HFFc6 (cell line): ENCODE data around the gene SMPD3. TPM values are rescaled to one million over a fixed set of nuclear protein-coding genes. Genes with fewer than 3 reads are reported as not detected.

Source experiments
- DNase-seq: peaks from one replicate; pipeline ENCODE4 v3.0.0-alpha.2; 2018
- H3K27ac Mint-ChIP-seq: 2 replicates; pipeline ENCODE4 v1.8.0; 2020; ENCODE audit warnings: mild to moderate bottlenecking, mixed read lengths
- H3K27me3 Mint-ChIP-seq: 2 replicates; pipeline ENCODE4 v1.8.0; 2021; ENCODE audit warnings: mild to moderate bottlenecking, moderate library complexity, mixed read lengths; ENCODE audit not compliant: insufficient read depth
- H3K36me3 Mint-ChIP-seq: 2 replicates; pipeline ENCODE4 v1.8.0; 2021; ENCODE audit warnings: low read depth, mixed read lengths
- H3K4me1 Mint-ChIP-seq: 2 replicates; pipeline ENCODE4 v1.8.0; 2020; ENCODE audit warnings: low read depth, mixed read lengths
- H3K4me3 Mint-ChIP-seq: 2 replicates; pipeline ENCODE4 v1.8.0; 2020; ENCODE audit warnings: mild to moderate bottlenecking, moderate library complexity, mixed read lengths
- H3K9me3 Mint-ChIP-seq: 2 replicates; pipeline ENCODE4 v1.8.0; 2020; ENCODE audit warnings: mild to moderate bottlenecking, mixed read lengths
- total RNA-seq, 6 experiments: library from RNA; stranded (reverse); fragmentation: NEBNext Ultra II Directional; extraction: Animal tissue kit (Norgen Biotek cat#: 25700); gene quantifications; 2 replicates in 1 of 6; 3 replicates in 5 of 6; pipeline ENCODE4 v1.2.3, GENCODE V29; 2021
- TF ChIP-seq, protein P1 (sequence below): fragments of 200-600 bp; sonication (generic); IDR thresholded peaks from 2 replicates; pipeline ENCODE4 v1.5.0; 2021; ENCODE audit warnings: antibody characterized with exemption, mild to moderate bottlenecking

The SMPD3 gene
- total RNA-seq, 6 experiments from 2014 or later = 0.05 to 0.73 (median 0.30) TPM

DNA sequence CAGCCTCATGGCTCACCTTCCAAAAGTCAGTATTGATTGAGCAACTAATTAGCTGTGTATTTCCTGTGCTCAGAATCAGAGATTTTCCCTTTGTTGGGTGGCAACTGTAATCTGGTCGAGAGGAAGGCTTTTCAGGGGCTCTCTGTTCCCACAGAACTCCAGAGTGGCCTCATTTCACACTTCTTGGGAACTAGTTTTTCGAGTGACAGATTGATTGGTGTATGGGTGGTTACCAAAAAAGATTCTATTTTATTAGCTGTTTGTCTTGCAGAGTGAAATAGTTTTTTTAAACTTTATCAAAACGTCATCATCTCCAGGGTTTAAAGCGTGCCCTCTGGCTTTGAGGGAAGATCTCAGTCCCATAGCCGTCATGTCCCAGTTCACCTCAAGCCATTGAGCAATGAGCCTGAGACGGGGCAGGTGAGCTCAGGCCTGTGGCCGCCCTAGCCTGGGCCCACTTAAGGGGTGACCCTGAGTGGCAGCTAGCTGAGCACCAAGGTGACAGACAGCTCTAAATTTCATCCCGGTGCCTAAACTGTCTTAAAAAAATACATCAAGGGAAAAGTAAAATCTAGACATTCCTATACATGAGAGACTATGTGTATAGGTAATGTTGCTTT lies 53.0 kb downstream of the SMPD3 start:
- TF ChIP-seq, protein P1, sequence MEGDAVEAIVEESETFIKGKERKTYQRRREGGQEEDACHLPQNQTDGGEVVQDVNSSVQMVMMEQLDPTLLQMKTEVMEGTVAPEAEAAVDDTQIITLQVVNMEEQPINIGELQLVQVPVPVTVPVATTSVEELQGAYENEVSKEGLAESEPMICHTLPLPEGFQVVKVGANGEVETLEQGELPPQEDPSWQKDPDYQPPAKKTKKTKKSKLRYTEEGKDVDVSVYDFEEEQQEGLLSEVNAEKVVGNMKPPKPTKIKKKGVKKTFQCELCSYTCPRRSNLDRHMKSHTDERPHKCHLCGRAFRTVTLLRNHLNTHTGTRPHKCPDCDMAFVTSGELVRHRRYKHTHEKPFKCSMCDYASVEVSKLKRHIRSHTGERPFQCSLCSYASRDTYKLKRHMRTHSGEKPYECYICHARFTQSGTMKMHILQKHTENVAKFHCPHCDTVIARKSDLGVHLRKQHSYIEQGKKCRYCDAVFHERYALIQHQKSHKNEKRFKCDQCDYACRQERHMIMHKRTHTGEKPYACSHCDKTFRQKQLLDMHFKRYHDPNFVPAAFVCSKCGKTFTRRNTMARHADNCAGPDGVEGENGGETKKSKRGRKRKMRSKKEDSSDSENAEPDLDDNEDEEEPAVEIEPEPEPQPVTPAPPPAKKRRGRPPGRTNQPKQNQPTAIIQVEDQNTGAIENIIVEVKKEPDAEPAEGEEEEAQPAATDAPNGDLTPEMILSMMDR = no peak
- Mint-ChIP-seq H3K4me1 (peaks cover 11% of the 10 kb centered on the region; the same call in 1 of the 2 replicates), H3K9me3 (no peaks in the 10 kb centered on the region), H3K27ac (no peak overlapping the region), H3K27me3 (peaks cover 4% of the 10 kb centered on the region), H3K36me3 (no peaks in the 10 kb centered on the region), H3K4me3 (no peak overlapping the region)
- no peak for DNase-seq

DNA sequence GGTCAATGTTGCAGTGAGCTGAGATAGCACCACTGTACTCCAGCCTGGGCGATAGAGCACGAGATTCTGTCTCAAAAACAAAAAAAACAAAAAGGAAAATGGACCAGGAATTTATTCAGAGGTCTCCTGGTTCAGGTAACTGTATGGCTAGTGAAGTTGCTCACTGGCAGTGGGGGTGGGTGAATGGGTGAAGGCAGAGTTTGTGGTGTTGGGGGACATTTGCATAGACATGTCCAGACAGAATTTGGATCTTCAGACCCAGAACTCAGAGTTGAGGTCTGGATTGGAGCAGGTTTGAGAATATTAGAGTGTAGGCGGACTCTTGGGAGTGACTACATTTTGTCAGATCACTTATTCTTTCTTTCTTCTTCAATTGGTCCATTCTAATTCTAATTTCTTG lies 55.0 kb downstream of the SMPD3 start:
- Mint-ChIP-seq H3K27me3 (peaks cover 4% of the 10 kb centered on the region), H3K27ac (no peak overlapping the region), H3K36me3 (no peaks in the 10 kb centered on the region), H3K9me3 (no peaks in the 10 kb centered on the region), H3K4me1 (peaks cover 11% of the 10 kb centered on the region; the same call in 1 of the 2 replicates), H3K4me3 (no peak overlapping the region)
- DNase-seq = no peak
- TF ChIP-seq, protein P1 = no peak

DNA sequence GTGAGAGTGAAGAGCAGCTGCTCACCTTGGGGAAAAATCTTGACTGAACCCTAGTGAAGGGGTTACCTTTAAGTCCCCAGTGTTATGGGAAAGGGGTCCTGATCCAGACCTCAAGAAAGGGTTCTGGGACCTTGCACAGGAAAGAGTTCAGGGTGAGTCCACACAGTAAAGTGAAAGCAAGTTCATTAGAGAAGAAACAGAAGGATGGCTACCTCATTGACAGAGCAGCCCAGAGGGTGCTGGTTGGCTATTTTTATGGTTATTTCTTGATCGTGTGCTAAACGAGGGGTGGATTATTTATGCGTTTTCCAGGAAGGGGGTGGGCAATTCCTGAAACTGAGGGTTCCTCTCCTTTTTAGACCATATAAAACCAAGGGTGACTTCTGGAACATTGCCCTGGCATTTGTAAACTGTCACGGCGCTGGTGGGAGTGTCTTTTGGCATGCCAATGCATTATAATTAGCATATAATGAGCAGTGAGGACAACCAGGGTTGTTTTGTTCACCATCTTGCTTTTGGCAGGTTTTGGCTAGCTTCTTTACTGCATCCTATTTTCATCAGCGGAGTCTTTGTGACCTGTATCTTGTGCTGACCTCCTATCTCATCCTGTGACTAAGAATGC lies 58.4 kb downstream of the SMPD3 start:
- no peak overlapping the region for H3K4me3 Mint-ChIP-seq

DNA sequence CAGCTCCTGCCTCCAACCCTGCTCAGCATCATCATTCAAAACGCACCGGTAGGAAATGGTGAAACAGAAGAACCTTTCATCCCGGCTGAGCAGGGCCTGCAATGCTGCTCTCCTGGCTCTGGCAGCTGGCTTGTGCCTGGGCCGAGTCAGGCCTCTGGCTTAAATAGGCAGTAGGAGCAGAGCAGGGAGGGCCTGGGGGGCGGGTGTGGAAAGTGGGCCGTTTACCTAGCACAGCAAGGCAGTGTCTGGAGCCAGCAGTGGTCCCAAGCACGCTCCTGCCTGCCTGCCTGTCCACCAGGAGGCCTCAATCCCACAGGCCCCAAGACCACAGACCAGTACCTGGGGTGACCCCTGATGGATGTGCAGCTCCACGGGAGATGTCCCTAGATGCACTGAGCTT lies 59.3 kb downstream of the SMPD3 start:
- Mint-ChIP-seq H3K4me3 (no peak overlapping the region), H3K4me1 (no peaks in the 10 kb centered on the region; the same call in 1 of the 2 replicates), H3K27ac (no peak overlapping the region), H3K36me3 (no peaks in the 10 kb centered on the region), H3K27me3 (peaks cover 12% of the 10 kb centered on the region), H3K9me3 (no peaks in the 10 kb centered on the region)
- no peak for DNase-seq
- TF ChIP-seq, protein P1 = no peak

More for the DNA sequence above, 58.4 kb downstream of the SMPD3 start:
- Mint-ChIP-seq H3K4me1 (no peaks in the 10 kb centered on the region; the same call in 1 of the 2 replicates), H3K36me3 (no peaks in the 10 kb centered on the region), H3K27me3 (peaks cover 6% of the 10 kb centered on the region), H3K27ac (no peak overlapping the region), H3K9me3 (no peaks in the 10 kb centered on the region)
- DNase-seq = no peak
- TF ChIP-seq, protein P1 = no peak

DNA sequence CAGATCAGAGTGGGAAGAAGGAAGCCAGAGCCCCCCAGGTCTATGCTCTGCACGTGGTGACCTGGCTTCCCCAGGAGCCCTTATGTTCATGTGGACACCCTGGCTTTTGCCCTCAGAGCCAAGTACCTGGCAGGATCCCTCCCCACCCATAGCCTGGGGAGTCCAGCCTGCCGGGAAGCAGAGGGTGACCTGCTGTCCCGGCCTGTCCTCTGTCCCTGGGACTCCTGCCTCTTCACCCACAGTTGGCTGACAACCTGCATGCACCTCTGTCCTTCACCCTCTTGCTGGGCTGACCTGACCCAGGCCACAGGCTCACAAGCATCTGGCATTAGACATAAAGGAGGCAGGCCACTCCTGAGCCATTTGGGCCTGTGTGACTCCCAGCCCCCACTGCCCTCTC lies 60.2 kb downstream of the SMPD3 start:
- TF ChIP-seq, protein P1 = no peak
- Mint-ChIP-seq H3K27me3 (peaks cover 14% of the 10 kb centered on the region), H3K4me1 (no peaks in the 10 kb centered on the region; the same call in 1 of the 2 replicates), H3K27ac (no peak overlapping the region), H3K9me3 (no peaks in the 10 kb centered on the region), H3K4me3 (no peak overlapping the region), H3K36me3 (no peaks in the 10 kb centered on the region)
- no peak for DNase-seq
